HCT116 (cell line): ENCODE results near the gene NONO.
"Not testable (repeated sequence)": the region's sequence is repeated elsewhere in the genome, so short reads cannot be mapped to it uniquely, and the experiment has no call there.

Source experiments
- POLR2AphosphoS5 ChIP-seq: IDR thresholded peaks from 2 replicates; pipeline ENCODE4 v1.6.1; 2011; ENCODE audit warnings: mild to moderate bottlenecking, low read depth, low read length, moderate library complexity
- TF ChIP-seq, protein P1 (sequence below), 3 experiments: fragments of 200-600 bp in 1 of 3; sonication (generic) in 1 of 3; IDR thresholded peaks in 2 of 3; conservative IDR thresholded peaks in 1 of 3; 2 replicates each; pipeline ENCODE4 v1.5.1; 2012 to 2017; ENCODE audit warnings: low read depth in 2 of 3, low read length in 2 of 3, antibody characterized with exemption in 1 of 3, borderline replicate concordance in 1 of 3, control low read depth in 1 of 3, mild to moderate bottlenecking in 1 of 3, mixed read lengths in 1 of 3, mixed run types in 1 of 3, moderate library complexity in 1 of 3; ENCODE audit not compliant: insufficient read depth in 1 of 3

DNA sequence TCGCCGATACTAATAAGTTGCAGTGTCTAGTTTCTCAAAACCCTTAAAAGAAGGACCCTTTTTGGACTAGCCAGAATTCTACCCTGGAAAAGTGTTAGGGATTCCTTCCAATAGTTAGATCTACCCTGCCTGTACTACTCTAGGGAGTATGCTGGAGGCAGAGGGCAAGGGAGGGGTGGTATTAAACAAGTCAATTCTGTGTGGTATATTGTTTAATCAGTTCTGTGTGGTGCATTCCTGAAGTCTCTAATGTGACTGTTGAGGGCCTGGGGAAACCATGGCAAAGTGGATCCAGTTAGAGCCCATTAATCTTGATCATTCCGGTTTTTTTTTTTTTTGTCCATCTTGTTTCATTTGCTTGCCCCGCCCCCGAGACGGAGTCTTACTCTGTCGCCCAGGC is 16.6 kb downstream of the NONO start:
- not testable (repeated sequence) for TF ChIP-seq POLR2AphosphoS5
- TF ChIP-seq, protein P1, sequence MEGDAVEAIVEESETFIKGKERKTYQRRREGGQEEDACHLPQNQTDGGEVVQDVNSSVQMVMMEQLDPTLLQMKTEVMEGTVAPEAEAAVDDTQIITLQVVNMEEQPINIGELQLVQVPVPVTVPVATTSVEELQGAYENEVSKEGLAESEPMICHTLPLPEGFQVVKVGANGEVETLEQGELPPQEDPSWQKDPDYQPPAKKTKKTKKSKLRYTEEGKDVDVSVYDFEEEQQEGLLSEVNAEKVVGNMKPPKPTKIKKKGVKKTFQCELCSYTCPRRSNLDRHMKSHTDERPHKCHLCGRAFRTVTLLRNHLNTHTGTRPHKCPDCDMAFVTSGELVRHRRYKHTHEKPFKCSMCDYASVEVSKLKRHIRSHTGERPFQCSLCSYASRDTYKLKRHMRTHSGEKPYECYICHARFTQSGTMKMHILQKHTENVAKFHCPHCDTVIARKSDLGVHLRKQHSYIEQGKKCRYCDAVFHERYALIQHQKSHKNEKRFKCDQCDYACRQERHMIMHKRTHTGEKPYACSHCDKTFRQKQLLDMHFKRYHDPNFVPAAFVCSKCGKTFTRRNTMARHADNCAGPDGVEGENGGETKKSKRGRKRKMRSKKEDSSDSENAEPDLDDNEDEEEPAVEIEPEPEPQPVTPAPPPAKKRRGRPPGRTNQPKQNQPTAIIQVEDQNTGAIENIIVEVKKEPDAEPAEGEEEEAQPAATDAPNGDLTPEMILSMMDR (IDR thresholded peaks at IDR 0.05 in 2 of 3, conservative IDR thresholded peaks at IDR 0.05 in 1 of 3; ENCODE audit: borderline replicate concordance in 1 of 3, insufficient read depth in 1 of 3, low read depth in 2 of 3, low read length in 2 of 3) = not testable (repeated sequence)
